Adrenal gland (tissue), 12 donors: ENCODE measurements around the gene RFT1. TPM values are rescaled to one million over a fixed set of nuclear protein-coding genes. Genes with fewer than 3 reads are reported as not detected.

Experiments used
- DNase-seq, 7 donors: peaks; one replicate each; pipeline ENCODE4 v3.0.0-alpha.2; 2019 to 2020
- H3K27ac ChIP-seq, 5 donors: fragments of 200-600 bp; sonication (generic) in 4 of 5; 1 replicate in 3 of 5; 2 replicates in 2 of 5; pipeline versions ENCODE4 v1.5.1 to v1.8.0; 2016 to 2020; ENCODE audit warnings: mild to moderate bottlenecking in 1 of 5
- H3K27me3 ChIP-seq: fragments of 200-600 bp; 2 replicates; pipeline ENCODE4 v1.8.0; 2021
- H3K36me3 ChIP-seq, 2 donors: fragments of 200-600 bp; replicated peaks in 1 of 2; 1 replicate in 1 of 2; 2 replicates in 1 of 2; pipeline versions ENCODE4 v1.5.1 to v1.8.0; 2018 to 2022
- H3K4me1 ChIP-seq, 2 donors: fragments of 200-600 bp; replicated peaks in 1 of 2; 1 replicate in 1 of 2; 2 replicates in 1 of 2; pipeline versions ENCODE4 v1.5.1 to v1.8.0; 2018 to 2021
- H3K4me3 ChIP-seq, 4 donors: fragments of 200-600 bp; sonication (generic) in 3 of 4; one replicate each; pipeline ENCODE4 v1.5.1; 2016 to 2018
- H3K9me3 ChIP-seq, 3 donors: fragments of 200-600 bp; sonication (generic) in 1 of 3; replicated peaks in 1 of 3; 1 replicate in 2 of 3; 2 replicates in 1 of 3; pipeline versions ENCODE4 v1.5.1 to v1.8.0; 2016 to 2021
- POLR2A ChIP-seq, 2 donors: fragments of 450-650 bp; IDR thresholded peaks; one replicate each; pipeline ENCODE4 v1.6.1; 2017; ENCODE audit warnings: antibody characterized with exemption in 2 of 2, mild to moderate bottlenecking in 2 of 2, moderate library complexity in 1 of 2
- WGBS, 4 donors: extraction: QIAGEN DNeasy Blood & Tissue Kit in 2 of 4; methylation state at CpG; one replicate each; pipeline versions ENCODE4 v1.1.5 to v1.1.7; 2013 to 2017; 5-methylcytosine and 5-hydroxymethylcytosine counted together
- intact Hi-C, 2 donors: fragments of 100-400 bp; cut with DNase I; formaldehyde crosslinking; loops; one replicate each; pipeline versions ENCODE4 v1.14.1 to v1.15.0; 2022 to 2023
- polyA plus RNA-seq, 3 donors: library from polyadenylated mRNA; stranded (reverse); fragments of 200-250 nt in 2 of 3; fragments of 350-450 nt in 1 of 3; fragmentation: Illumina TruSeq in 1 of 3; extraction: RNeasy Lipid Tissue Mini Kit (QIAGEN cat#74804) in 1 of 3; gene quantifications; one replicate each; pipeline ENCODE4 v1.2.3, GENCODE V29; 2013 to 2014
- total RNA-seq, 9 donors: library from RNA; depleted of rRNA in 4 of 9; stranded (reverse); fragments of >200 nt in 4 of 9; fragments of 120-200 nt in 1 of 9; fragmentation: NEBNext Ultra II Directional in 1 of 9; extraction: Animal tissue kit (Norgen Biotek cat#: 25700) in 1 of 9; gene quantifications; one replicate each; pipeline versions ENCODE4 v1.1.0 to v1.2.4, GENCODE V29; 2013 to 2023
- TF ChIP-seq, protein P1 (sequence below), 6 experiments: fragments of 450-650 bp in 4 of 6; fragments of 200-600 bp in 2 of 6; sonication (generic) in 1 of 6; IDR thresholded peaks; 1 replicate in 5 of 6; 2 replicates in 1 of 6; pipeline versions ENCODE4 v1.5.1 to v1.8.0; 2016 to 2021; ENCODE audit warnings: antibody characterized with exemption in 6 of 6, mild to moderate bottlenecking in 2 of 6, moderate library complexity in 1 of 6
- donor health status: healthy with polysubstance abuse.
- donor health status: Bipolar disorder and iron deficiency.
- donor health status: DM: yes; HTN: yes; CAD: no.
- donor health status: DM: no; HTN: no; CAD: no.
- donor health status: DM: no; HTN: no; CAD: no.
- donor health status: DM: yes; HTN: yes; CAD: no.

The RFT1 gene
- total and polyA plus RNA-seq, 12 donors: 6.7 to 34.5 (median 20.4) TPM

DNA sequence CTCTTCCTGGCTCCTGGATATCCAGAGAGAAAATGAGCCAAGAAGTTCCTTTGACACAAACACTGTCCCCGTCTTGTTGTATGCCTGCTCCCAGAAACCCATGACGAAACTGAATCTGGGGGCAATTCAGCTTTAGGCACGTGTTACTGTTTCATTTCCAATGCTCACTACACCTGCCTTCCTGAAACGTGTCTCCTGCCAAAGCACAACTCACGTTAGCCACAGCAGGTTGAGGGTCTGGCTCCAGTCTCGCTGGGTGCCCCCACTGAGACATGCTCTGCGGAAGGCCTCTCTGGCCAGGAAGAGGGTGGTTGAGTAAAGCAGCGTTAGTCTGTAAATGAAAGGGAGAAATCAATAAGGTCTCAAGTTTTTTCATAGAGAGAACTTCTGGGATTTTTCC lies 6.7 kb downstream of the RFT1 start:
- no peaks in the 10 kb centered on the region for H3K9me3 ChIP-seq
- no peak for TF ChIP-seq POLR2A (IDR thresholded peaks at IDR 0.05)
- H3K4me1 ChIP-seq: peaks cover 11% of the 10 kb centered on the region in 2 donors
- peaks cover 0 to 66% of the 10 kb centered on the region in 2 donors for H3K36me3 ChIP-seq
- WGBS, 4 donors: 78 to 86% (median 85%) methylated on average over 8 of the region's 8 CpGs
- H3K27me3 ChIP-seq: no peaks in the 10 kb centered on the region
- intact Hi-C loops: loop anchor here in 1 of 2 donors (5.0 kb wide), 1 partner anchor 39 kb away; the partner anchor contains the start of gene PRKCD
- DNase-seq: no peak
- H3K4me3 ChIP-seq: no peak overlapping the region
- peak overlapping the region in 1 of 5 donors; percentile 48 for H3K27ac ChIP-seq

DNA sequence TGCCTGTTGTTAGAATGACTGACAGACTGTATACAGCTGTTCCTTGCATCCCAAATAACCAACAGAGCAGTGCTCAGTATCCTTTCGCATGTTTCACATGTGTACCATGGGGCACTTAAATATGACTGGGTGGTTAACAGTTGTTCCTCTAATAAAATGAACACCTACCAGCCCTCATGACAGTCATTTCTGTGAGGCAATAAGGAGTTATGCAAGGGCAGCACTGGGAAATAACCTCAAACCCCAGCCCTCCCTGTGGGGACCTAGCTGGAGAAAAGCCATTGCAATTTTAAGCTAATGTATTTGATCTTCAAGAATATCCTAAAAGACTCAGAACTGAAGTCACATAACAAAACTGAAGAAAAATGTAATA lies 7.3 kb downstream of the RFT1 start:
- H3K27me3 ChIP-seq: no peaks in the 10 kb centered on the region
- no peak overlapping the region for H3K4me3 ChIP-seq
- no peak for TF ChIP-seq POLR2A (IDR thresholded peaks at IDR 0.05)
- TF ChIP-seq, protein P1, sequence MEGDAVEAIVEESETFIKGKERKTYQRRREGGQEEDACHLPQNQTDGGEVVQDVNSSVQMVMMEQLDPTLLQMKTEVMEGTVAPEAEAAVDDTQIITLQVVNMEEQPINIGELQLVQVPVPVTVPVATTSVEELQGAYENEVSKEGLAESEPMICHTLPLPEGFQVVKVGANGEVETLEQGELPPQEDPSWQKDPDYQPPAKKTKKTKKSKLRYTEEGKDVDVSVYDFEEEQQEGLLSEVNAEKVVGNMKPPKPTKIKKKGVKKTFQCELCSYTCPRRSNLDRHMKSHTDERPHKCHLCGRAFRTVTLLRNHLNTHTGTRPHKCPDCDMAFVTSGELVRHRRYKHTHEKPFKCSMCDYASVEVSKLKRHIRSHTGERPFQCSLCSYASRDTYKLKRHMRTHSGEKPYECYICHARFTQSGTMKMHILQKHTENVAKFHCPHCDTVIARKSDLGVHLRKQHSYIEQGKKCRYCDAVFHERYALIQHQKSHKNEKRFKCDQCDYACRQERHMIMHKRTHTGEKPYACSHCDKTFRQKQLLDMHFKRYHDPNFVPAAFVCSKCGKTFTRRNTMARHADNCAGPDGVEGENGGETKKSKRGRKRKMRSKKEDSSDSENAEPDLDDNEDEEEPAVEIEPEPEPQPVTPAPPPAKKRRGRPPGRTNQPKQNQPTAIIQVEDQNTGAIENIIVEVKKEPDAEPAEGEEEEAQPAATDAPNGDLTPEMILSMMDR (IDR thresholded peaks at IDR 0.05): no peak
- H3K9me3 ChIP-seq: no peaks in the 10 kb centered on the region
- H3K4me1 ChIP-seq: peaks cover 11% of the 10 kb centered on the region in 2 donors
- H3K36me3 ChIP-seq: peaks cover 0 to 72% of the 10 kb centered on the region in 2 donors
- intact Hi-C loops: loop anchor here in 1 of 2 donors (5.0 kb wide), 1 partner anchor 39 kb away; the partner anchor contains the start of gene PRKCD
- 86 to 93% (median 89%) methylated on average over 1 of the region's 1 CpG for WGBS, 4 donors
- peak overlapping the region in 3 of 5 donors; percentile 48 to 62 (median 61) for H3K27ac ChIP-seq
- DNase-seq: peak in 1 of 7 donors; percentile 50

DNA sequence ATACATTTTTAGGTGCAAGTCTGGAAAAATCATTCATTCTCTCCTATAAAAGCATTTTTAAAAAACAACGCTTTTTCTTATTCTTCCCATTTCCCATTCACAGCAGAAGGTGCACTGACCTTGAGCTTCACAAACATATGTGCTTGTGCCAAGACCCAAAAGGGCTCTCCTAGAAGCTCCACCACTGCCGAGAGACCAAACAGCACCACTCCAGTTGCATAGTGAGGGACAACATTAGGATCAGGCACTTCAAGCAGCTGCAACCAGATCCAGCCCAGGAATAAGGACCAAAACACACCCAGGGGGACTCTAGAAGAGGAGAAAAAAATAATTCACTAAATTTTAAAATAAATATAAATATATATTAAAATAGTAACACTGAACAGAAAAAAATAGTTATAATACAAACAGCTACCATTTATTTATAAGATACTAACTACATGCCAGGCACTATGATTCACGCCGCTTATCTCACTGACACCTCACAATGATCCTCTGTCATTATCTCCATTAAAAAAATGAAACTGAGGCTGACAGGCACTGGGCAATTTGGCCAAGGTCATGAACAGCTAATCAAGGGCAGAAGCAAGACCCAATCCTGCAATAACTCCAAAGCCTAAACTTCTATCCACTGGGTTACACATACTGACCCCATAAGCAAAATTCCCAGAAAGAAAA lies 7.8 kb downstream of the RFT1 start:
- DNase-seq: peak in 2 of 7 donors; percentile 40 to 43
- 51 to 61% (median 55%) methylated on average over 4 of the region's 4 CpGs for WGBS, 4 donors
- intact Hi-C loops: loop anchor here in 1 of 2 donors (5.0 kb wide), 1 partner anchor 40 kb away; the partner anchor contains the start of gene PRKCD
- TF ChIP-seq, protein P1 (IDR thresholded peaks at IDR 0.05): no peak
- TF ChIP-seq POLR2A (IDR thresholded peaks at IDR 0.05): no peak
- Histone ChIP-seq H3K27me3 (no peaks in the 10 kb centered on the region), H3K27ac (peak overlapping the region in 3 of 5 donors; percentile 48 to 62 (median 61)), H3K4me3 (no peak overlapping the region), H3K9me3 (no peaks in the 10 kb centered on the region), H3K36me3 (peaks cover 0 to 77% of the 10 kb centered on the region in 2 donors), H3K4me1 (peaks cover 11% of the 10 kb centered on the region in 2 donors)

DNA sequence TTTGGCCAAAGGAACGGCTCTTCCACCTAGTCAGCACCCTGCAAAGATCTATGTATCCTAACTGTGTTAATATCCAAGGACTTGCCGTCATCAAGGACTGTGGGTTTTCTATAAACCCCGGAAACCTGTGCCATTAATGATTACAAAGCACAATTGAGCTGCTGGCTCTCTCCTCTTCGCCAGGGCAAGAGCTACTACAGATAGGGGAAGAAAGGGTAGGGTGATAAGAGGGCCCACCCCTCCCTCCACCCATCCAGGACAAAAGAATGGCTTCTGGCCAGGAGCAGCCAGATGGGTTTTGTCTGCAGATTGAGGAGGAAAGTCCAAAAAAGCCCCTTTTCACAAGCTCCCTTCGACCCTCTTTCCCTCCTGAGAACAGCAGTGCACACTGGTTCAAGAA lies 9.9 kb downstream of the RFT1 start:
- 71 to 88% (median 81%) methylated on average over 5 of the region's 5 CpGs for WGBS, 4 donors
- TF ChIP-seq, protein P1 (IDR thresholded peaks at IDR 0.05): no peak
- TF ChIP-seq POLR2A (IDR thresholded peaks at IDR 0.05): no peak
- Histone ChIP-seq H3K4me1 (peaks cover 11% of the 10 kb centered on the region in 2 donors), H3K27ac (no peak overlapping the region), H3K4me3 (no peak overlapping the region), H3K36me3 (peaks cover 0 to 91% of the 10 kb centered on the region in 2 donors), H3K27me3 (no peaks in the 10 kb centered on the region), H3K9me3 (no peaks in the 10 kb centered on the region)
- DNase-seq: no peak
- intact Hi-C loops: loop anchor here in 1 of 2 donors (5.0 kb wide), 1 partner anchor 42 kb away; the partner anchor contains the start of gene PRKCD
